Parathyroid adenoma (tissue), 2 donors: ENCODE results near the gene MAP3K5.

Experiments
- H2AFZ ChIP-seq: fragments of 300-600 bp; sonication (generic); one replicate; pipeline ENCODE4 v1.7.0; 2017; ENCODE audit warnings: antibody characterized with exemption, mild to moderate bottlenecking
- H3K27ac ChIP-seq: fragments of 300-600 bp; sonication (generic); one replicate; pipeline ENCODE4 v1.7.0; 2017
- H3K27me3 ChIP-seq: fragments of 300-600 bp; sonication (generic); one replicate; pipeline ENCODE4 v1.7.0; 2017; ENCODE audit warnings: low read length; ENCODE audit not compliant: control insufficient read depth, insufficient read depth
- H3K36me3 ChIP-seq: fragments of 300-600 bp; sonication (generic); one replicate; pipeline ENCODE4 v1.7.0; 2017; ENCODE audit warnings: low read length; ENCODE audit not compliant: control insufficient read depth, insufficient read depth
- H3K4me1 ChIP-seq: fragments of 300-600 bp; sonication (generic); one replicate; pipeline ENCODE4 v1.7.0; 2017; ENCODE audit warnings: control low read depth
- H3K4me2 ChIP-seq: fragments of 300-600 bp; sonication (generic); one replicate; pipeline ENCODE4 v1.7.0; 2017; ENCODE audit warnings: low read length
- H3K4me3 ChIP-seq: fragments of 300-600 bp; sonication (generic); one replicate; pipeline ENCODE4 v1.7.0; 2017; ENCODE audit warnings: low read depth, low read length
- H3K79me2 ChIP-seq: fragments of 300-600 bp; sonication (generic); one replicate; pipeline ENCODE4 v1.7.0; 2017; ENCODE audit warnings: control low read depth
- H3K9ac ChIP-seq: fragments of 300-600 bp; sonication (generic); one replicate; pipeline ENCODE4 v1.7.0; 2017; ENCODE audit warnings: mild to moderate bottlenecking
- H3K9me3 ChIP-seq: fragments of 300-600 bp; sonication (generic); one replicate; pipeline ENCODE4 v1.7.0; 2017; ENCODE audit warnings: low read length; ENCODE audit not compliant: control insufficient read depth
- CTCF ChIP-seq: fragments of 300-600 bp; sonication (generic); IDR thresholded peaks from one replicate; pipeline ENCODE4 v1.7.0; 2017; ENCODE audit warnings: antibody characterized with exemption, mild to moderate bottlenecking
- donor health status: primary hyperparathyroidism.

Gene MAP3K5

GRCh38 chr6:136548582-136549299 lies 243.5 kb downstream of the MAP3K5 start:
- H3K36me3 ChIP-seq = no peaks in the 10 kb centered on the region
- TF ChIP-seq CTCF = no peak
- H3K4me3 ChIP-seq = peak overlapping the region; percentile 78
- peaks cover 10% of the 10 kb centered on the region for H3K4me1 ChIP-seq
- no peak overlapping the region for H3K9ac ChIP-seq
- no peak overlapping the region for H3K27ac ChIP-seq
- H3K27me3 ChIP-seq = no peaks in the 10 kb centered on the region
- no peaks in the 10 kb centered on the region for H3K9me3 ChIP-seq
- H2AFZ ChIP-seq = no peak overlapping the region
- H3K4me2 ChIP-seq = peak overlapping the region; percentile 84
- H3K79me2 ChIP-seq = peaks cover 46% of the 10 kb centered on the region

- Histone ChIP-seq H2AFZ (no peak overlapping the region), H3K4me3 (no peak overlapping the region), H3K4me1 (peaks cover 10% of the 10 kb centered on the region), H3K27ac (no peak overlapping the region), H3K79me2 (peaks cover 50% of the 10 kb centered on the region), H3K27me3 (no peaks in the 10 kb centered on the region), H3K4me2 (no peak overlapping the region), H3K9me3 (no peaks in the 10 kb centered on the region), H3K9ac (no peak overlapping the region), H3K36me3 (no peaks in the 10 kb centered on the region)
- TF ChIP-seq CTCF = no peak
Measured at GRCh38 chr6:136547871-136548270, 244.4 kb downstream of the MAP3K5 start.

- peak; percentile 59 for TF ChIP-seq CTCF
- Histone ChIP-seq H3K27ac (no peak overlapping the region), H3K9me3 (no peaks in the 10 kb centered on the region), H2AFZ (no peak overlapping the region), H3K79me2 (peaks cover 51% of the 10 kb centered on the region), H3K27me3 (no peaks in the 10 kb centered on the region), H3K4me3 (no peak overlapping the region), H3K9ac (no peak overlapping the region), H3K4me1 (peaks cover 10% of the 10 kb centered on the region), H3K4me2 (no peak overlapping the region), H3K36me3 (no peaks in the 10 kb centered on the region)
Measured at GRCh38 chr6:136547336-136547735, 244.9 kb downstream of the MAP3K5 start.

GRCh38 chr6:136546331-136546730 lies 245.9 kb downstream of the MAP3K5 start:
- no peak overlapping the region for H3K9ac ChIP-seq
- H3K79me2 ChIP-seq = peaks cover 56% of the 10 kb centered on the region
- H3K4me1 ChIP-seq = peaks cover 9% of the 10 kb centered on the region
- no peaks in the 10 kb centered on the region for H3K9me3 ChIP-seq
- no peak overlapping the region for H3K4me3 ChIP-seq
- no peak overlapping the region for H2AFZ ChIP-seq
- no peak overlapping the region for H3K27ac ChIP-seq
- no peaks in the 10 kb centered on the region for H3K36me3 ChIP-seq
- H3K27me3 ChIP-seq = no peaks in the 10 kb centered on the region
- TF ChIP-seq CTCF = no peak
- no peak overlapping the region for H3K4me2 ChIP-seq

- Histone ChIP-seq H3K9me3 (no peaks in the 10 kb centered on the region), H3K4me3 (no peak overlapping the region), H3K79me2 (peaks cover 59% of the 10 kb centered on the region), H2AFZ (no peak overlapping the region), H3K4me1 (peaks cover 9% of the 10 kb centered on the region), H3K4me2 (peak overlapping the region; percentile 15), H3K9ac (no peak overlapping the region), H3K36me3 (no peaks in the 10 kb centered on the region), H3K27me3 (no peaks in the 10 kb centered on the region), H3K27ac (no peak overlapping the region)
- no peak for TF ChIP-seq CTCF
Measured at GRCh38 chr6:136544326-136544725, 248.0 kb downstream of the MAP3K5 start.
